Measurements from ENCODE around the gene SORCS2.

SORCS2 gene

DNA sequence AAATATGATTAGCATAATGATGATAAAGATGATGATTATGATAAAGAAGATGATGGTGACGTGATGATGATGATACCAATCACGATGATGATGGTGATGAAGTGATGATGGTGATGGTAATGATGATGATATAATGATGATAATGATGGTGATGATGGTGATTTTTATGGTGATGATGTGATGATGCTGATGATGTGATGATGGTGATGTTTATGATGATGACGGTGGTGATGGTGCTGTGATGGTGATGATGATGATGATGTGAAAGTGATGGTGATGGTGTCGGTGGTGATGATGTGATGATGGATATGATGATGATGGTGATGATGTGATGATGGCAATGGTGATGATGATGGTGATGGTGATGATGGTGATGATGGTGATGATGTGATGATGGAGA lies 373.1 kb downstream of the SORCS2 start:
- TF ChIP-seq, protein P1, sequence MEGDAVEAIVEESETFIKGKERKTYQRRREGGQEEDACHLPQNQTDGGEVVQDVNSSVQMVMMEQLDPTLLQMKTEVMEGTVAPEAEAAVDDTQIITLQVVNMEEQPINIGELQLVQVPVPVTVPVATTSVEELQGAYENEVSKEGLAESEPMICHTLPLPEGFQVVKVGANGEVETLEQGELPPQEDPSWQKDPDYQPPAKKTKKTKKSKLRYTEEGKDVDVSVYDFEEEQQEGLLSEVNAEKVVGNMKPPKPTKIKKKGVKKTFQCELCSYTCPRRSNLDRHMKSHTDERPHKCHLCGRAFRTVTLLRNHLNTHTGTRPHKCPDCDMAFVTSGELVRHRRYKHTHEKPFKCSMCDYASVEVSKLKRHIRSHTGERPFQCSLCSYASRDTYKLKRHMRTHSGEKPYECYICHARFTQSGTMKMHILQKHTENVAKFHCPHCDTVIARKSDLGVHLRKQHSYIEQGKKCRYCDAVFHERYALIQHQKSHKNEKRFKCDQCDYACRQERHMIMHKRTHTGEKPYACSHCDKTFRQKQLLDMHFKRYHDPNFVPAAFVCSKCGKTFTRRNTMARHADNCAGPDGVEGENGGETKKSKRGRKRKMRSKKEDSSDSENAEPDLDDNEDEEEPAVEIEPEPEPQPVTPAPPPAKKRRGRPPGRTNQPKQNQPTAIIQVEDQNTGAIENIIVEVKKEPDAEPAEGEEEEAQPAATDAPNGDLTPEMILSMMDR (IDR thresholded peaks at IDR 0.05; ENCODE audit: low read depth, low read length), result no peak

DNA sequence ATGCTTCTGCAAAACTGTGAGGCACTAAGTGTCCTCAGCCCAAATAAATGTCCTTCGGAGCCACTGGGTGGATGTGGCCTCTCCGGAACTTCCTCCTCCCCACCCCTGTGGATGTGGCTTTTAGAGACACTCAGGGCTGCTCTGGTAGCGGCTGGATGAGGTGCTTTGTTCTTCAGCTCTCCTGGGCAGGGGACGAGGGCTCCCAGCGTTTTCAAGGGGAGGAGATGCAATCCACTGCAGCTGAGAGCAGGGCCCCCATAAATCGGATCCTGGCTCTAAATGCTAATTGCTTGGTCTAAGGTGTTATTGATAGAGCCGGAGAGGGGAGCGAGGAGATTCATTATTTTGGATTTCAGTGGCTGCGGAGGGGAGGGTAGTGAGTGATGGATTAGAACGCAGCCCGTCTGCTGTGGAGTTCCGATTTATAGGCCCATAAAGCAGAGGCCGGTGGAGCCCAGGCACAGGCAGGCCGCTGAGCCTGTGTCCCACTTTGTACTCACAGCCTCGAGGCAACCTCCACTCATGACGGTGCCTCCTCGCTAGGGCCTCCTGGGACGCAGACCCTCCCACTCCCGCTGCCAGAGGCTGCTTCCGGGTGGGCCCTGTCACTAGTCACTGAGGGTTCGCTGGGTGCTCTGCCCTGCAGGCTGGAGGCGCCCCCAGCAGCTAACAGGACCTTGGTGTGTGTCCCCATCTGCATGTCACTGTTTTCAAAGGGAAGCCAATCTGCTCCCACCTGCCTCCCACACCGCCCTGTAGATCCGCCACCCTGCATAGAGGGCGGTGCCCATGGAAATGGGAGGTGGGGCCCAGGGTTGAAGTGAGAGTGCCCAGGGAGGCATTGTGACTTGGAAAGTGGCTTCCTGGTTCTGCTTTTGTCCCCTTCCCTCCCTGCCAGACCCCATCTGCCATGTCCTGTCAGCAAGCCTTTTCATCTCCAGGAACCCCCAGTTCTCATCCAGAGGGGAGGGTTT lies 377.8 kb downstream of the SORCS2 start:
- TF ChIP-seq, protein P1 (IDR thresholded peaks at IDR 0.05; ENCODE audit: low read depth, low read length), result no peak
- no peak for DNase-seq (ENCODE audit: extremely low read depth, low read depth)

More for the DNA sequence above, 373.1 kb downstream of the SORCS2 start:
- DNase-seq (ENCODE audit: extremely low read depth, low read depth), result no peak

DNA sequence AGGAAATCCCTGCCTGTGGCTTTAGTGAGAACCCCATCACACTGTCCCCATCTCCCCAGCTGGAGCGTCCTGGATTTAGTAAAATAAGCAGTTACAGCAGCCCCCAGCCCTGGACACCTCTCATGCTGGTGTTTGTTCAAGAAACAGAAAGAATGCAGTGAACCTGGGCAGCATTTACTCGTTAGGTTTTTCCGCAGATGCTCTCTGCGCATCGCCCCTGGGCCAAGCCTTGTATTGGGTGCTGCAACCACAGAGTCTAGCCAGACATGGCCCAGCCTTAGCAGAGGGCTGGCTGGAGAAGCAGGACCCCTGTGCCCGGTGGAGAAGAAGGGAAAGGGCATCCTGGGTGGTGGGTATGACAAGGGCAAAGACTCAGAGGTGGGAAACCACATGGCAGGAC lies 378.7 kb downstream of the SORCS2 start:
- TF ChIP-seq, protein P1 (IDR thresholded peaks at IDR 0.05; ENCODE audit: low read depth, low read length), result no peak

DNA sequence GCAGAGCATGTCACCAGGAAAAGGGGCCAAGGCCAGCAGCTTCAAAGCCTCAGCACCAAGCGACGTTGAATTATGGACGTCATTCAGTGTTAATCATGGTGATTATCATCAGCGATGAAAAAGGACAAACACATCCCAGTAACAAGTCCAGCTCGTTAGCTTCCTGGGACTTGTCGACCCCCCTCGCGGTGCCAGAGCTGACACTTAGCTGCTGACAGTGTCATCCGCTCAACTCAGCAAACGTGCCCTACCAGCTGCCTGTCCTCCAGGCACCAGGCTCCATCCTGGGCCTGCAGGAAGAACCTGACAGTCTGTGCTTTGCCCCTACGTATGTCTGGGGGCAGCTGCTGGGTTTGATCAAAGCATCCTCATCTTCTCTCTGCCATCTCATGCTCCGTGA lies 379.4 kb downstream of the SORCS2 start:
- DNase-seq (ENCODE audit: extremely low read depth, low read depth), result no peak
- TF ChIP-seq, protein P1 (IDR thresholded peaks at IDR 0.05; ENCODE audit: low read depth, low read length), result no peak

More for the DNA sequence above, 378.7 kb downstream of the SORCS2 start:
- DNase-seq (ENCODE audit: extremely low read depth, low read depth), result no peak

DNA sequence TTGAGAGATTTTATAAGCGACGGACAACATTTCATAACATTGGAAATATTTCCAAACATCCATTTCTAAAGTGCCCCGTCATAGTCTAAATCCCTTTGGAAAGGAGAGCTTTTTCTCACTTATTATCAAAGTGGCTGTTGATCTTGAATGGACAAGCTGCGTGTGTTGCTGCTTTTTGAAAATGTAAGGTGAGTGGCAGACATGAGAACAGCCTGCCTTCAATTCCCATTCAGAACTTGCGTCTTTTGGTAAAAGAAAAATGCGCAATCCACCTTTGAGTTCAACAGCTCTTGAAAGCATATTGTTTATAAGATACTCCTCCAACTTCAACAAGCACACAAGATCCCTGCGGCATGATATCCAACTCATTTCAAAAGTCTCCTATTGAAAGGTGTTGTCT lies 380.6 kb downstream of the SORCS2 start:
- no peak for DNase-seq (ENCODE audit: extremely low read depth, low read depth)
- TF ChIP-seq, protein P1 (IDR thresholded peaks at IDR 0.05; ENCODE audit: low read depth, low read length), result no peak

DNA sequence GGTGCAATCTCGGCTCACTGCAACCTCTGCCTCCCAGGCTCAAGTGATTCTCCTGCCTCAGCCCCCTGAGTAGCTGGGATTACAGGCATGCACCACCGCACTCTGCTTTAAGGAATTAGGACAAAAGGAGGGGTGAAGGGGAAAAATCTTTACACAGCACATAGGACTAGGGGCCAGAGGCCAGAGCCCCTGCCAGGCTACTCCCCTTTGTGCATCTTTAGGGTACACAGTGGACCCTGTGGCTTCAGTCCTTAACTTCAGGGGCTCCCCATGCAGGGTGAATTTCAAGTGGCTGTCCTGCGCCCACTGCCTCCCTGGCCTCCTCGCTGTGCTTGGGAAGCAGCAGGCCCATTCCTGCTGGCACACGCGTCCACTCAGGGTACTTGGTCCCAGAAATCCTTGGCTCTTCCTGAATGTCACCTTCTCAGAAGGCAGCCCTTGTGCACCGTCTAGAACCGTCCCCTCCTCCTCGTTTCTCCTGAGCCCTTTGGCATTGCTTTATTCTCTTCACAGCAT lies 381.3 kb downstream of the SORCS2 start:
- TF ChIP-seq, protein P1 (IDR thresholded peaks at IDR 0.05; ENCODE audit: low read depth, low read length), result no peak
- no peak for DNase-seq (ENCODE audit: extremely low read depth, low read depth)

Measured in AG09319 (cell line).